ENCODE results near the gene ATP8B1.

ATP8B1 gene

GRCh38 chr18:57715073-57715472 lies 88.0 kb downstream of the ATP8B1 start:
- DNase-seq = no peak

GRCh38 chr18:57710226-57710625 lies 92.9 kb downstream of the ATP8B1 start:
- DNase-seq = no peak

GRCh38 chr18:57709335-57709734 lies 93.8 kb downstream of the ATP8B1 start:
- DNase-seq = no peak

- DNase-seq = no peak
Observed at GRCh38 chr18:57708288-57708687, 94.8 kb downstream of the ATP8B1 start.

- no peak for DNase-seq
Observed at GRCh38 chr18:57705832-57706595, 97.1 kb downstream of the ATP8B1 start.

GRCh38 chr18:57705011-57705410 lies 98.1 kb downstream of the ATP8B1 start:
- no peak for DNase-seq

GRCh38 chr18:57698571-57699276 lies 104.4 kb downstream of the ATP8B1 start:
- no peak for DNase-seq

GRCh38 chr18:57697426-57697825 lies 105.7 kb downstream of the ATP8B1 start:
- DNase-seq = no peak

- DNase-seq = no peak
Observed at GRCh38 chr18:57696271-57696670, 106.8 kb downstream of the ATP8B1 start.

GRCh38 chr18:57691363-57691762 lies 111.8 kb downstream of the ATP8B1 start:
- DNase-seq = no peak

GRCh38 chr18:57687970-57688369 lies 115.1 kb downstream of the ATP8B1 start:
- no peak for DNase-seq

- no peak for DNase-seq
Observed at GRCh38 chr18:57683470-57683869, 119.6 kb downstream of the ATP8B1 start.

GRCh38 chr18:57677262-57678211 lies 125.6 kb downstream of the ATP8B1 start:
- DNase-seq = no peak

- no peak for DNase-seq
Observed at GRCh38 chr18:57674891-57675290, 128.2 kb downstream of the ATP8B1 start.

GRCh38 chr18:57670046-57670445 lies 133.1 kb downstream of the ATP8B1 start:
- DNase-seq = no peak

- no peak for DNase-seq
Observed at GRCh38 chr18:57668021-57668420, 135.1 kb downstream of the ATP8B1 start.

- no peak for DNase-seq
Observed at GRCh38 chr18:57666818-57667497, 136.2 kb downstream of the ATP8B1 start.

- DNase-seq = no peak
Observed at GRCh38 chr18:57664568-57665165, 138.4 kb downstream of the ATP8B1 start.

- DNase-seq = no peak
Observed at GRCh38 chr18:57660961-57661360, 142.2 kb downstream of the ATP8B1 start.

GRCh38 chr18:57659460-57660102 lies 143.5 kb downstream of the ATP8B1 start:
- DNase-seq = no peak

GRCh38 chr18:57657542-57657941 lies 145.6 kb downstream of the ATP8B1 start:
- DNase-seq = no peak

GRCh38 chr18:57655740-57656139 lies 147.4 kb downstream of the ATP8B1 start:
- DNase-seq = no peak
